PFSK-1 (cell line): ENCODE results near the gene PPP2R2C.

Experiments
- POLR2AphosphoS5 ChIP-seq: IDR thresholded peaks from 2 replicates; pipeline ENCODE4 v1.6.1; 2012; ENCODE audit warnings: low read depth, mild to moderate bottlenecking, control low read depth, low read length, moderate library complexity
- SIN3A ChIP-seq: IDR thresholded peaks from 2 replicates; pipeline ENCODE4 v1.6.1; 2012; ENCODE audit warnings: mild to moderate bottlenecking, low read length, moderate library complexity, borderline replicate concordance; ENCODE audit not compliant: insufficient read depth
- TAF1 ChIP-seq: IDR thresholded peaks from 2 replicates; pipeline ENCODE4 v1.6.1; 2012; ENCODE audit warnings: low read length, control low read depth, borderline replicate concordance; ENCODE audit not compliant: insufficient read depth

GRCh38 chr4:6292376-6293096, 179.9 kb downstream of the PPP2R2C start:
- TF ChIP-seq SIN3A: no peak
- TF ChIP-seq POLR2AphosphoS5: no peak
- TF ChIP-seq TAF1: no peak
